Measurements from ENCODE around the gene CER1.
"Not testable (repeated sequence)": the region's sequence is repeated elsewhere in the genome, so short reads cannot be mapped to it uniquely, and the experiment has no call there.

CER1 gene

DNA sequence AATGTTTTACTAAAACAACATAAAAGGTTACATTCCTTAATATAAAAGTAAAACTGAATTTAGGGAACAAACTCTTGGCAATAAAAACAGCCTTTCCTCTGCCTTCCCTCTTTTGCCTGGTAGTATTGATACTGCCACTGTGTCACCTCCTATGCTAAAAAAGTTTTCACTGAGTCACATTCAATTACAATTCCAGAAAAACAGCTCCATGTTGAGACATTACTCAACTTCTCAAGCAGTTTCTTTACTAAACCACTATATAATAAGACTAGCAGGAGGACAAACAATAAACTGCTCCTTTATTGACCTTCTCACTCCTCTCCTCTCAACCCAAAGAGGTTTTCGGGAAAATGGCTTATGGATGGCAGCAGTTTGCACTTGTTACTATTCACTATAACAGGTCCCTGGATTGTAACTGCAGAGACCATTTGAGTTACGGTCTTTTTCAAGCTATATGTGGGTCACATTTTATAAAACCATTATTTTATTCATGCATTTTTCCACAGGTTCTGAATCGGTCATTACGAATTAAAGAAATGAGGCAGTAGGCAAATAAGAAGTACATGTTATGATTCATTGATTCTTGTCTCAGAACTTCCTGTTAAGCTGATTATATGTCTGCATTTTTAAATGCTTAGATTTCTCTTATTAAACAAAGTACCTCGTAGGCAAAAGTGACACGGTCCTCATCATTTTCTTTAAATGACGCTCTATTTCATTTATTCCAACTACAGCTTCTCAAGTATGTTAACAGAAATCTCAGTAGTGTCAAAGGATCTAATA is 31.4 kb downstream of the CER1 start (continued):
- TF ChIP-seq RARB (CRISPR knock-in tag; IDR thresholded peaks at IDR 0.05) (no peak), ZC3H10 (CRISPR knock-in tag; IDR thresholded peaks at IDR 0.05) (no peak), ZNF565 (CRISPR knock-in tag; conservative IDR thresholded peaks at IDR 0.05; ENCODE audit: low read depth) (no peak), ISL1 (CRISPR knock-in tag; IDR thresholded peaks at IDR 0.05) (no peak)

- ATAC-seq: peak; percentile 91
- TF ChIP-seq ZC3H10 (CRISPR knock-in tag; IDR thresholded peaks at IDR 0.05): no peak
- no peak for TF ChIP-seq ZNF70 (CRISPR knock-in tag; IDR thresholded peaks at IDR 0.05)
- TF ChIP-seq ESRRG (CRISPR knock-in tag; IDR thresholded peaks at IDR 0.05): no peak
- no peak for TF ChIP-seq BACH2 (CRISPR knock-in tag; IDR thresholded peaks at IDR 0.05; ENCODE audit: borderline replicate concordance)
- TF ChIP-seq CSRNP3 (CRISPR knock-in tag; IDR thresholded peaks at IDR 0.05): no peak
- TF ChIP-seq ISL1 (CRISPR knock-in tag; IDR thresholded peaks at IDR 0.05): no peak; the same call in 1 of the 2 replicates
- TF ChIP-seq ZNF8 (CRISPR knock-in tag; IDR thresholded peaks at IDR 0.05): no peak
- TF ChIP-seq SNAI2 (CRISPR knock-in tag; IDR thresholded peaks at IDR 0.05): no peak
- no peak for TF ChIP-seq TCF4 (CRISPR knock-in tag; IDR thresholded peaks at IDR 0.05; ENCODE audit: borderline replicate concordance)
- TF ChIP-seq, protein P1, sequence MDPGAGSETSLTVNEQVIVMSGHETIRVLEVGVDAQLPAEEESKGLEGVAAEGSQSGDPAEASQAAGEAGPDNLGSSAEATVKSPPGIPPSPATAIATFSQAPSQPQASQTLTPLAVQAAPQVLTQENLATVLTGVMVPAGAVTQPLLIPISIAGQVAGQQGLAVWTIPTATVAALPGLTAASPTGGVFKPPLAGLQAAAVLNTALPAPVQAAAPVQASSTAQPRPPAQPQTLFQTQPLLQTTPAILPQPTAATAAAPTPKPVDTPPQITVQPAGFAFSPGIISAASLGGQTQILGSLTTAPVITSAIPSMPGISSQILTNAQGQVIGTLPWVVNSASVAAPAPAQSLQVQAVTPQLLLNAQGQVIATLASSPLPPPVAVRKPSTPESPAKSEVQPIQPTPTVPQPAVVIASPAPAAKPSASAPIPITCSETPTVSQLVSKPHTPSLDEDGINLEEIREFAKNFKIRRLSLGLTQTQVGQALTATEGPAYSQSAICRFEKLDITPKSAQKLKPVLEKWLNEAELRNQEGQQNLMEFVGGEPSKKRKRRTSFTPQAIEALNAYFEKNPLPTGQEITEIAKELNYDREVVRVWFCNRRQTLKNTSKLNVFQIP (CRISPR knock-in tag; IDR thresholded peaks at IDR 0.05; ENCODE audit: borderline replicate concordance, low read depth): no peak
- no peak for TF ChIP-seq TOX (CRISPR knock-in tag; IDR thresholded peaks at IDR 0.05; ENCODE audit: borderline replicate concordance)
- no peak for TF ChIP-seq CSDC2 (CRISPR knock-in tag; IDR thresholded peaks at IDR 0.05)
Measured at GRCh38 chr9:14687042-14687719, 35.4 kb downstream of the CER1 start.

GRCh38 chr9:14686168-14686567 is 36.4 kb downstream of the CER1 start:
- no peak for ATAC-seq
- no peak for TF ChIP-seq TCF4 (CRISPR knock-in tag; IDR thresholded peaks at IDR 0.05; ENCODE audit: borderline replicate concordance)
- TF ChIP-seq CSRNP3 (CRISPR knock-in tag; IDR thresholded peaks at IDR 0.05): no peak
- no peak for TF ChIP-seq ISL1 (CRISPR knock-in tag; IDR thresholded peaks at IDR 0.05)
- no peak for TF ChIP-seq SNAI2 (CRISPR knock-in tag; IDR thresholded peaks at IDR 0.05)
- TF ChIP-seq ZNF565 (CRISPR knock-in tag; conservative IDR thresholded peaks at IDR 0.05; ENCODE audit: low read depth): no peak
- TF ChIP-seq ZNF70 (CRISPR knock-in tag; IDR thresholded peaks at IDR 0.05): no peak
- TF ChIP-seq TSHZ2 (CRISPR knock-in tag; IDR thresholded peaks at IDR 0.05): no peak
- TF ChIP-seq ZFP3 (CRISPR knock-in tag; IDR thresholded peaks at IDR 0.05): no peak
- no peak for TF ChIP-seq CSDC2 (CRISPR knock-in tag; IDR thresholded peaks at IDR 0.05)
- TF ChIP-seq OSR1 (CRISPR knock-in tag; IDR thresholded peaks at IDR 0.05): no peak
- no peak for TF ChIP-seq ZFP30 (CRISPR knock-in tag; IDR thresholded peaks at IDR 0.05)
- TF ChIP-seq ARNTL (CRISPR knock-in tag; IDR thresholded peaks at IDR 0.05; ENCODE audit: borderline replicate concordance, low read depth): no peak
- TF ChIP-seq, protein P1 (CRISPR knock-in tag; IDR thresholded peaks at IDR 0.05; ENCODE audit: borderline replicate concordance, low read depth): no peak
- TF ChIP-seq ZNF8 (CRISPR knock-in tag; IDR thresholded peaks at IDR 0.05): no peak
- no peak for TF ChIP-seq PPARA (CRISPR knock-in tag; IDR thresholded peaks at IDR 0.05; ENCODE audit: borderline replicate concordance)
- no peak for TF ChIP-seq ESRRG (CRISPR knock-in tag; IDR thresholded peaks at IDR 0.05)

DNA sequence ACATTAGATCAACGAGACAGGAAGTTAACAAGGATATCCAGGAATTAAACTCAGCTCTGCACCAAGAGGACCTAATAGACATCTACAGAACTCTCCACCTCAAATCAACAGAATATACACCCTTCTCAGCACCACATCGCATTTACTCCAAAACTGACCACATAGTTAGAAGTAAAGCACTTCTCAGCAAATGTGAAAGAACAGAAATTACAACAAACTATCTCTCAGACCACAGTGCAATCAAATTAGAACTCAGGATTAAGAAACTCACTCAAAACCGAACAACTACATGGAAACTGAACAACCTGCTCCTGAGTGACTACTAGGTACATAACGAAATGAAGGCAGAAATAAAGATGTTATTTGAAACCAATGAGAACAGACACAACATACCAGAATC is 39.9 kb downstream of the CER1 start:
- not testable (repeated sequence) for ATAC-seq
